DND-41 (cell line): ENCODE results near the gene NUCB1.
A peak's percentile ranks its signal among the peaks of the same experiment; 100 is the strongest.
"Not testable (repeated sequence)": the region's sequence is repeated elsewhere in the genome, so short reads cannot be mapped to it uniquely, and the experiment has no call there.

ENCODE experiments used
- ATAC-seq: fragments of 200-7000 bp; cut with Tn5 transposase; 3 replicates; pipeline ENCODE4 v1.9.1; 2021; ENCODE audit warnings: low read depth; ENCODE audit not compliant: insufficient read depth
- DNase-seq: peaks from one replicate; pipeline ENCODE4 v3.0.0-alpha.2; 2020
- H2AFZ ChIP-seq: 2 replicates; pipeline ENCODE4 v1.6.0; 2012; ENCODE audit warnings: low read depth, low read length
- H3K27ac ChIP-seq: 2 replicates; pipeline ENCODE4 v1.5.1; 2012; ENCODE audit warnings: low read length, inconsistent platforms
- H3K27me3 ChIP-seq: fragments of 200-600 bp; sonication (generic); 2 replicates; pipeline ENCODE4 v1.6.0; 2012; ENCODE audit warnings: low read length, mild to moderate bottlenecking, inconsistent platforms; ENCODE audit not compliant: insufficient read depth, poor library complexity
- H3K36me3 ChIP-seq: 2 replicates; pipeline ENCODE4 v1.5.1; 2012; ENCODE audit warnings: low read length, inconsistent platforms; ENCODE audit not compliant: insufficient read depth
- H3K4me1 ChIP-seq: 2 replicates; pipeline ENCODE4 v1.5.1; 2012; ENCODE audit warnings: mild to moderate bottlenecking, low read length; ENCODE audit not compliant: insufficient read depth
- H3K4me2 ChIP-seq: 2 replicates; pipeline ENCODE4 v1.6.0; 2012; ENCODE audit warnings: mild to moderate bottlenecking, moderate library complexity, low read length, inconsistent platforms; ENCODE audit not compliant: insufficient read depth
- H3K4me3 ChIP-seq, 2 experiments: fragments of 200-600 bp in 1 of 2; shearing (Covaris generic) in 1 of 2; 2 replicates each; pipeline ENCODE4 v1.5.1; 2012 to 2016; ENCODE audit warnings: inconsistent platforms in 2 of 2, low read length in 2 of 2, mild to moderate bottlenecking in 2 of 2, low read depth in 1 of 2, moderate library complexity in 1 of 2
- H3K79me2 ChIP-seq: 2 replicates; pipeline ENCODE4 v1.6.0; 2012; ENCODE audit warnings: low read length, inconsistent platforms; ENCODE audit not compliant: insufficient read depth
- H3K9ac ChIP-seq: 2 replicates; pipeline ENCODE4 v1.6.0; 2012; ENCODE audit warnings: low read depth, mild to moderate bottlenecking, inconsistent platforms, low read length, moderate library complexity
- H3K9me3 ChIP-seq: 2 replicates; pipeline ENCODE4 v1.5.1; 2012; ENCODE audit warnings: low read length, moderate library complexity, mild to moderate bottlenecking, inconsistent platforms; ENCODE audit not compliant: insufficient read depth, severe bottlenecking
- H4K20me1 ChIP-seq: 2 replicates; pipeline ENCODE4 v1.6.0; 2012; ENCODE audit warnings: low read length; ENCODE audit not compliant: insufficient read depth
- CTCF ChIP-seq: IDR thresholded peaks from 2 replicates; pipeline ENCODE4 v1.5.1; 2012; ENCODE audit warnings: borderline replicate concordance, low read length, moderate library complexity, mild to moderate bottlenecking; ENCODE audit not compliant: poor library complexity, severe bottlenecking; ENCODE audit errors: extremely low read depth
- EZH2 ChIP-seq: IDR thresholded peaks from 3 replicates; pipeline ENCODE4 v1.6.1; 2012; ENCODE audit warnings: borderline replicate concordance, low read depth, mild to moderate bottlenecking, moderate library complexity, low read length, inconsistent platforms; ENCODE audit not compliant: severe bottlenecking

The NUCB1 gene

GRCh38 chr19:48881741-48882657, 18.1 kb upstream of the NUCB1 start:
- Histone ChIP-seq H3K9me3 (no peaks in the 10 kb centered on the region), H3K79me2 (no peaks in the 10 kb centered on the region), H4K20me1 (no peaks in the 10 kb centered on the region), H3K27ac (no peak overlapping the region), H3K27me3 (no peaks in the 10 kb centered on the region), H3K9ac (no peak overlapping the region), H3K4me2 (no peak overlapping the region), H2AFZ (peak overlapping the region; percentile 42; the same call in 1 of the 2 replicates), H3K4me1 (no peaks in the 10 kb centered on the region), H3K4me3 (no peak overlapping the region), H3K36me3 (no peaks in the 10 kb centered on the region)
- ATAC-seq (peak; percentile 87), DNase-seq (peak; percentile 36)
- no peak for TF ChIP-seq EZH2
- no peak for TF ChIP-seq CTCF

GRCh38 chr19:48883726-48884125, 16.4 kb upstream of the NUCB1 start:
- Histone ChIP-seq H3K4me3 (no peak overlapping the region), H3K4me1 (no peaks in the 10 kb centered on the region), H3K27ac (no peak overlapping the region), H3K9ac (no peak overlapping the region), H3K27me3 (no peaks in the 10 kb centered on the region), H4K20me1 (no peaks in the 10 kb centered on the region), H3K79me2 (no peaks in the 10 kb centered on the region), H3K4me2 (no peak overlapping the region), H3K9me3 (no peaks in the 10 kb centered on the region), H2AFZ (no peak overlapping the region), H3K36me3 (no peaks in the 10 kb centered on the region)
- no peak for DNase-seq
- TF ChIP-seq EZH2 (no peak), CTCF (no peak)
- no peak for ATAC-seq

GRCh38 chr19:48887861-48888612, 12.1 kb upstream of the NUCB1 start:
- Histone ChIP-seq H4K20me1 (no peaks in the 10 kb centered on the region), H3K9me3 (no peaks in the 10 kb centered on the region), H3K79me2 (no peaks in the 10 kb centered on the region), H3K27me3 (no peaks in the 10 kb centered on the region), H2AFZ (no peak overlapping the region), H3K4me3 (no peak overlapping the region), H3K4me2 (no peak overlapping the region), H3K27ac (no peak overlapping the region), H3K9ac (no peak overlapping the region), H3K36me3 (no peaks in the 10 kb centered on the region), H3K4me1 (no peaks in the 10 kb centered on the region)
- ATAC-seq = no peak
- no peak for DNase-seq
- no peak for TF ChIP-seq EZH2
- TF ChIP-seq CTCF = no peak

- not testable (repeated sequence) for H3K4me2 ChIP-seq, H3K9me3 ChIP-seq, H3K4me3 ChIP-seq, H3K79me2 ChIP-seq, DNase-seq, H3K9ac ChIP-seq, H3K27me3 ChIP-seq, H3K36me3 ChIP-seq, H3K4me1 ChIP-seq, H4K20me1 ChIP-seq, ATAC-seq, H2AFZ ChIP-seq, H3K27ac ChIP-seq
These were observed 10.6 kb upstream of the NUCB1 start for GRCh38 chr19:48889496-48889895.
